ENCODE data around the gene NANOS3. TPM values are rescaled to one million over a fixed set of nuclear protein-coding genes. Genes with fewer than 3 reads are reported as not detected.
A peak's percentile ranks its signal among the peaks of the same experiment; 100 is the strongest.

NANOS3 gene
- total RNA-seq, 1 experiment from 2014 or later, result 1.1 TPM

DNA sequence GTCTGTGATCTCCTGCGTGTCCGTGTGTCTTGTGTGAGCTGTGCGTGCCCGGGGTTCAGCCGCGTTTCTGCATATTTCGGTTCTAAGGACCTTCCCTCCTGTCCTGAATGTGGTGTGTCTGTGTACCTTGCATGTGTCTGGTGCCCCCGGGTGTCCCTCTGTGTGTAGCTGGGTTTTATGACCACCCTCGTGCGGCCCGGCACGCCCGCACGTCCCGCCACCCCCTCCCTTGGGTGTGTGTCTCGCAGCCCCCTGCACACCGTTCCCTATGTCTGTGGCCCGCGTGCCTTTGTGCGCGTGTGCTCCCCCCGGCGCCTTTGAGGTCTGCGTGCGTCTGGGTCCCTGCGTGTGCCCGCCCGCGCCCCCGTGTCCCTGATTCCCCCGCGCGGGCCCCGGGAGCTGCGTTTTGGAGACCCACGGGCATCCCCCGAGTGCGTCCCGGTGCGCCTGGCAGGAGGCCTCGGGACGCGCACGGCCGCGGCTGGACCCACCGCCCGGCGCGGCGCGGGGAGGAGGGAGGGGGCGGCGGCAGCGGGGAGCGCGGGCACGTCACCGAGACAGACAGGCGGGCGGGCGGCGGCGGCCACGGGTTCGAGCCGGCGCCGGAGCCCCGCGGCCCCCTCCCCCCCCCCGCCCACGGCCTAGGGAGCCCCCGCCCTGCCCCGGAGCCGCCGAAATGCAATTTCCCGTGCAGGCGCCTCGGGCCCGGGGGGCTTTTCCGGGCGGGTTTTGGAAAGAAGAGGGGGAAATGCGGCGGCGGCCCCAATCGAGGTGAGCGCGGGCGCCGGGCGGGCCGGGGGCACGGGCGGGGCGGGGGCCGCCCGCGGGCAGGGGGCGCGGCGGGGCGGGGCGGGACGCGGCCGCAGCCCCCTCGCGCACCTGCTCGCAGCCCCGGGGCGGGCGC lies 12.0 kb upstream of the NANOS3 start:
- H3K27ac Mint-ChIP-seq, result no peak overlapping the region
- H3K27me3 Mint-ChIP-seq (ENCODE audit: low read depth), result peaks cover 72% of the 10 kb centered on the region

DNA sequence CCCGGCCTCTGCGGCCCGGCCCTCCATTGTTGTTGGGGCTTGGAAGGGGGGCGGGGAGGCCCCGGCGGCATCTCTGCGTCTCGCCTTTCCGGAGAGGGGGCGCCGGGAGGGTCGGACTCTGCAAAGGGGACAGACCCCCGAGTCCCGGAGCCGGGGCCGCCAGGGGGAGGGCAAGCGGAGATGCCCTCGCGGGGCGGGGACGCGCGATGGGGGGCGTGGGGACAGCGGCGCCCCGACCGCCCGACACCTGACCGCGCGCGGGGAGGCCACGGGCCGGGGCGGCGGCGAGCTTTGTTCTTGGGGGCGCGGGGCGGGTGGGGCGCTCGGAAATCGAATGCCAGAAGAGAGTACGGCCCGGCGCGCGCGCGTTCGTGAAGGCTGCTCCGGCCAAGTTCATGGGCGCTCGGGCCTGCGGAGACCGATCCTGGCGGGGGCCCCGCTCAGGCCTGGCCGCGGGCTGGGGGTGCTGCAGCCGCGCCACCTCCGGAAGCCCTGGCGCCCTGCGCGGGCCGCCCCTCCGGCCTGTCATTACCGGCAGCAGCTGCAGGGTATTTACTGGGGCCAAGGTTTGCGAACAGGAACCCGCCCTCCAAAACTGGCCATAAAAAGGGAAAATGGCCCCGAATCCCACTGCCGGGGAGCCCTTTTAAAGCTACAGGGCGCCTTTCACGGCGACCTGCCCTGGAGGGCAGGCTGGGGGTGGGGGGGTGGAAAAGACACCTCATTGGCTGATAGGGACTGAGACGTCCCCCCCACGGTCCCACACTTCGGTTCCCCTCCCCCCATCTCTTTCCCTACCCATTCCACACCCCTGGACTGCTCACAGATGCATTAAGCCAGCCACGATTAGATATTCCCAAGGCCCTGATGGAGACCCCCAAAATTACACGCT lies 11.1 kb upstream of the NANOS3 start:
- H3K4me3 Mint-ChIP-seq, result peak overlapping the region; percentile 71
- peaks cover 81% of the 10 kb centered on the region for H3K27me3 Mint-ChIP-seq (ENCODE audit: low read depth)
- H3K27ac Mint-ChIP-seq, result no peak overlapping the region
- no peaks in the 10 kb centered on the region for H3K9me3 Mint-ChIP-seq
- CTCF ChIA-PET, result interaction anchor here (0.6 kb wide), 4 partner anchors 48 to 217 kb away, joined by 3 to 5 read pairs (median 4); no protein-coding TSS in a partner anchor
- H3K4me1 Mint-ChIP-seq, result peaks cover 13% of the 10 kb centered on the region
- POLR2A ChIA-PET, result interaction anchor here (0.6 kb wide), 1 partner anchor 96 kb away, joined by 5 read pairs; no protein-coding TSS in a partner anchor
- ATAC-seq, result no peak
- TF ChIP-seq, protein P1, sequence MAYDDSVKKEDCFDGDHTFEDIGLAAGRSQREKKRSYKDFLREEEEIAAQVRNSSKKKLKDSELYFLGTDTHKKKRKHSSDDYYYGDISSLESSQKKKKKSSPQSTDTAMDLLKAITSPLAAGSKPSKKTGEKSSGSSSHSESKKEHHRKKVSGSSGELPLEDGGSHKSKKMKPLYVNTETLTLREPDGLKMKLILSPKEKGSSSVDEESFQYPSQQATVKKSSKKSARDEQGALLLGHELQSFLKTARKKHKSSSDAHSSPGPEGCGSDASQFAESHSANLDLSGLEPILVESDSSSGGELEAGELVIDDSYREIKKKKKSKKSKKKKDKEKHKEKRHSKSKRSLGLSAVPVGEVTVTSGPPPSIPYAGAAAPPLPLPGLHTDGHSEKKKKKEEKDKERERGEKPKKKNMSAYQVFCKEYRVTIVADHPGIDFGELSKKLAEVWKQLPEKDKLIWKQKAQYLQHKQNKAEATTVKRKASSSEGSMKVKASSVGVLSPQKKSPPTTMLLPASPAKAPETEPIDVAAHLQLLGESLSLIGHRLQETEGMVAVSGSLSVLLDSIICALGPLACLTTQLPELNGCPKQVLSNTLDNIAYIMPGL (CRISPR knock-in tag; IDR thresholded peaks at IDR 0.05), result 0 out of 2 replicates have a peak, but pooled peaks have one; percentile 22
- TF ChIP-seq, protein P2, sequence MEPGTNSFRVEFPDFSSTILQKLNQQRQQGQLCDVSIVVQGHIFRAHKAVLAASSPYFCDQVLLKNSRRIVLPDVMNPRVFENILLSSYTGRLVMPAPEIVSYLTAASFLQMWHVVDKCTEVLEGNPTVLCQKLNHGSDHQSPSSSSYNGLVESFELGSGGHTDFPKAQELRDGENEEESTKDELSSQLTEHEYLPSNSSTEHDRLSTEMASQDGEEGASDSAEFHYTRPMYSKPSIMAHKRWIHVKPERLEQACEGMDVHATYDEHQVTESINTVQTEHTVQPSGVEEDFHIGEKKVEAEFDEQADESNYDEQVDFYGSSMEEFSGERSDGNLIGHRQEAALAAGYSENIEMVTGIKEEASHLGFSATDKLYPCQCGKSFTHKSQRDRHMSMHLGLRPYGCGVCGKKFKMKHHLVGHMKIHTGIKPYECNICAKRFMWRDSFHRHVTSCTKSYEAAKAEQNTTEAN (CRISPR knock-in tag; IDR thresholded peaks at IDR 0.05), result no peak
- TF ChIP-seq GRHL2 (CRISPR knock-in tag; IDR thresholded peaks at IDR 0.05; ENCODE audit: insufficient replicate concordance, severe bottlenecking), result no peak
- no peak for DNase-seq (ENCODE audit: low spot score)
- no peaks in the 10 kb centered on the region for H3K36me3 Mint-ChIP-seq

More for the DNA sequence above, 12.0 kb upstream of the NANOS3 start:
- ChIA-PET POLR2A (interaction anchor here (0.6 to 1.6 kb wide), 2 partner anchors 17 to 97 kb away, joined by 4 to 5 read pairs; no protein-coding TSS in a partner anchor), CTCF (interaction anchor here (0.6 to 7.4 kb wide), 9 partner anchors 13 to 617 kb away, joined by 3 to 80 read pairs (median 4); partner anchors contain the start of gene C19orf53)
- ATAC-seq, result no peak
- Mint-ChIP-seq H3K9me3 (no peaks in the 10 kb centered on the region), H3K4me1 (peaks cover 13% of the 10 kb centered on the region), H3K4me3 (peak overlapping the region; percentile 67), H3K36me3 (no peaks in the 10 kb centered on the region)
- no peak for DNase-seq (ENCODE audit: low spot score)
- TF ChIP-seq ZNF396 (CRISPR knock-in tag; IDR thresholded peaks at IDR 0.05; ENCODE audit: borderline replicate concordance) (no peak), RELA (CRISPR knock-in tag; IDR thresholded peaks at IDR 0.05; ENCODE audit: borderline replicate concordance) (0 out of 2 replicates have a peak, but pooled peaks have one; percentile 49)
- TF ChIP-seq, protein P3, sequence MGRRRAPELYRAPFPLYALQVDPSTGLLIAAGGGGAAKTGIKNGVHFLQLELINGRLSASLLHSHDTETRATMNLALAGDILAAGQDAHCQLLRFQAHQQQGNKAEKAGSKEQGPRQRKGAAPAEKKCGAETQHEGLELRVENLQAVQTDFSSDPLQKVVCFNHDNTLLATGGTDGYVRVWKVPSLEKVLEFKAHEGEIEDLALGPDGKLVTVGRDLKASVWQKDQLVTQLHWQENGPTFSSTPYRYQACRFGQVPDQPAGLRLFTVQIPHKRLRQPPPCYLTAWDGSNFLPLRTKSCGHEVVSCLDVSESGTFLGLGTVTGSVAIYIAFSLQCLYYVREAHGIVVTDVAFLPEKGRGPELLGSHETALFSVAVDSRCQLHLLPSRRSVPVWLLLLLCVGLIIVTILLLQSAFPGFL (CRISPR knock-in tag; IDR thresholded peaks at IDR 0.05; ENCODE audit: borderline replicate concordance), result no peak

DNA sequence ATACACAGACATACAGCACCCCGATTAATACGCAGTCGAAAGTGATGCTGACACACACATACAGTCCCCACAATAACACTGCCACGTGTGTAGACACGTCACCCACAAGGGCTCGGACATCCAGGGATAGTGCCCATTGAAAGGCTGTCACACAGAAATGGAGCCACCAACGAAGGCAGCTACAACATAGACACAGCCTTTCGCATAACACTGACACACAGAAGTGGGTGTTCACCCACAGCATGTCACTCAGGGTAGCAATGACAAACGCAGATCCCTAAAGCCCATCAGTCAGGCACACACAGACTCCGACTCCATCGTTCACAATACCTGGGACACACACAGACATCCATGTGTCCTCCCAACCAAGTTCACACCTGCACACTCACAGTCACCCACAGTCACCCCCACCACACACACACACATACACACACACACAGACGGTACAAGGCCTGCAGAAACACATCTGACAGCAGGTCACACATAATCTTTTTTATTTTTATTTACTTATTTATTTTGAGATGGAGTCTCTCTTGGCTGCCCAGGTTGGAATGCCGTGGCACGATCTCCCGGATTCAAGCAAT lies 10.4 kb upstream of the NANOS3 start:
- H3K27ac Mint-ChIP-seq, result no peak overlapping the region
- H3K4me3 Mint-ChIP-seq, result peak overlapping the region; percentile 71
- no peaks in the 10 kb centered on the region for H3K36me3 Mint-ChIP-seq
- TF ChIP-seq FOXP1 (CRISPR knock-in tag; IDR thresholded peaks at IDR 0.05; ENCODE audit: borderline replicate concordance) (no peak), RORB (CRISPR knock-in tag; IDR thresholded peaks at IDR 0.05) (no peak), ZNF396 (CRISPR knock-in tag; IDR thresholded peaks at IDR 0.05; ENCODE audit: borderline replicate concordance) (no peak), ZBTB21 (CRISPR knock-in tag; IDR thresholded peaks at IDR 0.05; ENCODE audit: borderline replicate concordance) (no peak), FOXK1 (CRISPR knock-in tag; IDR thresholded peaks at IDR 0.05) (no peak), RELA (CRISPR knock-in tag; IDR thresholded peaks at IDR 0.05; ENCODE audit: borderline replicate concordance) (no peak)
- TF ChIP-seq, protein P4, sequence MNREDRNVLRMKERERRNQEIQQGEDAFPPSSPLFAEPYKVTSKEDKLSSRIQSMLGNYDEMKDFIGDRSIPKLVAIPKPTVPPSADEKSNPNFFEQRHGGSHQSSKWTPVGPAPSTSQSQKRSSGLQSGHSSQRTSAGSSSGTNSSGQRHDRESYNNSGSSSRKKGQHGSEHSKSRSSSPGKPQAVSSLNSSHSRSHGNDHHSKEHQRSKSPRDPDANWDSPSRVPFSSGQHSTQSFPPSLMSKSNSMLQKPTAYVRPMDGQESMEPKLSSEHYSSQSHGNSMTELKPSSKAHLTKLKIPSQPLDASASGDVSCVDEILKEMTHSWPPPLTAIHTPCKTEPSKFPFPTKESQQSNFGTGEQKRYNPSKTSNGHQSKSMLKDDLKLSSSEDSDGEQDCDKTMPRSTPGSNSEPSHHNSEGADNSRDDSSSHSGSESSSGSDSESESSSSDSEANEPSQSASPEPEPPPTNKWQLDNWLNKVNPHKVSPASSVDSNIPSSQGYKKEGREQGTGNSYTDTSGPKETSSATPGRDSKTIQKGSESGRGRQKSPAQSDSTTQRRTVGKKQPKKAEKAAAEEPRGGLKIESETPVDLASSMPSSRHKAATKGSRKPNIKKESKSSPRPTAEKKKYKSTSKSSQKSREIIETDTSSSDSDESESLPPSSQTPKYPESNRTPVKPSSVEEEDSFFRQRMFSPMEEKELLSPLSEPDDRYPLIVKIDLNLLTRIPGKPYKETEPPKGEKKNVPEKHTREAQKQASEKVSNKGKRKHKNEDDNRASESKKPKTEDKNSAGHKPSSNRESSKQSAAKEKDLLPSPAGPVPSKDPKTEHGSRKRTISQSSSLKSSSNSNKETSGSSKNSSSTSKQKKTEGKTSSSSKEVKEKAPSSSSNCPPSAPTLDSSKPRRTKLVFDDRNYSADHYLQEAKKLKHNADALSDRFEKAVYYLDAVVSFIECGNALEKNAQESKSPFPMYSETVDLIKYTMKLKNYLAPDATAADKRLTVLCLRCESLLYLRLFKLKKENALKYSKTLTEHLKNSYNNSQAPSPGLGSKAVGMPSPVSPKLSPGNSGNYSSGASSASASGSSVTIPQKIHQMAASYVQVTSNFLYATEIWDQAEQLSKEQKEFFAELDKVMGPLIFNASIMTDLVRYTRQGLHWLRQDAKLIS (CRISPR knock-in tag; IDR thresholded peaks at IDR 0.05; ENCODE audit: borderline replicate concordance), result no peak
- TF ChIP-seq, protein P5, sequence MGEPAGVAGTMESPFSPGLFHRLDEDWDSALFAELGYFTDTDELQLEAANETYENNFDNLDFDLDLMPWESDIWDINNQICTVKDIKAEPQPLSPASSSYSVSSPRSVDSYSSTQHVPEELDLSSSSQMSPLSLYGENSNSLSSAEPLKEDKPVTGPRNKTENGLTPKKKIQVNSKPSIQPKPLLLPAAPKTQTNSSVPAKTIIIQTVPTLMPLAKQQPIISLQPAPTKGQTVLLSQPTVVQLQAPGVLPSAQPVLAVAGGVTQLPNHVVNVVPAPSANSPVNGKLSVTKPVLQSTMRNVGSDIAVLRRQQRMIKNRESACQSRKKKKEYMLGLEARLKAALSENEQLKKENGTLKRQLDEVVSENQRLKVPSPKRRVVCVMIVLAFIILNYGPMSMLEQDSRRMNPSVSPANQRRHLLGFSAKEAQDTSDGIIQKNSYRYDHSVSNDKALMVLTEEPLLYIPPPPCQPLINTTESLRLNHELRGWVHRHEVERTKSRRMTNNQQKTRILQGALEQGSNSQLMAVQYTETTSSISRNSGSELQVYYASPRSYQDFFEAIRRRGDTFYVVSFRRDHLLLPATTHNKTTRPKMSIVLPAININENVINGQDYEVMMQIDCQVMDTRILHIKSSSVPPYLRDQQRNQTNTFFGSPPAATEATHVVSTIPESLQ (CRISPR knock-in tag; IDR thresholded peaks at IDR 0.05), result no peak
- ChIA-PET CTCF (no interaction called here), POLR2A (no interaction called here)
- no peaks in the 10 kb centered on the region for H3K9me3 Mint-ChIP-seq
- DNase-seq (ENCODE audit: low spot score), result no peak
- H3K4me1 Mint-ChIP-seq, result peaks cover 11% of the 10 kb centered on the region
- ATAC-seq, result no peak
- peaks cover 86% of the 10 kb centered on the region for H3K27me3 Mint-ChIP-seq (ENCODE audit: low read depth)

Data from WTC11 (cell line).